ENCODE results near the gene MYRF. TPM values are rescaled to one million over a fixed set of nuclear protein-coding genes. Genes with fewer than 3 reads are reported as not detected.

Gene MYRF
- total RNA-seq, 2 donors from 2014 or later, result 7.0 to 13.1 TPM

DNA sequence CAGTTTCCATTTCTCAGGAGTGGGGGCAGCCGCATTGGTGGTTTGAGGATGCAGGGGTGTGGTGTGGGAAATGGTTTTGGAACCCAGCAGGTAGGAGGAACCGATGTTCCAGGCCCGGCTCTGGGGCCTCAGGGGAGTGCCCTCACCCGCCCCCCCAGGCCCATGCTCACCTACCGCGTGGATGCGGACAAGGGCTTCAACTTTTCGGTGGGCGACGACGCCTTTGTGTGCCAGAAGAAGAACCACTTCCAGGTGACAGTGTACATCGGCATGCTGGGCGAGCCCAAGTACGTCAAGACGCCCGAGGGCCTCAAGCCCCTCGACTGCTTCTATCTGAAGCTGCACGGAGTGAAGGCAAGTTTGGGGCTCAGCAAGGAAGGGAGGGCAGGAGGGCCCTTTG is 21.4 kb downstream of the MYRF start:
- Histone ChIP-seq H3K4me1 (peaks cover 0 to 10% of the 10 kb centered on the region in 2 donors), H3K36me3 (no peaks in the 10 kb centered on the region), H3K27ac (no peak overlapping the region), H3K4me3 (no peak overlapping the region), H3K27me3 (no peaks in the 10 kb centered on the region), H3K9me3 (no peaks in the 10 kb centered on the region)
- TF ChIP-seq, protein P1, sequence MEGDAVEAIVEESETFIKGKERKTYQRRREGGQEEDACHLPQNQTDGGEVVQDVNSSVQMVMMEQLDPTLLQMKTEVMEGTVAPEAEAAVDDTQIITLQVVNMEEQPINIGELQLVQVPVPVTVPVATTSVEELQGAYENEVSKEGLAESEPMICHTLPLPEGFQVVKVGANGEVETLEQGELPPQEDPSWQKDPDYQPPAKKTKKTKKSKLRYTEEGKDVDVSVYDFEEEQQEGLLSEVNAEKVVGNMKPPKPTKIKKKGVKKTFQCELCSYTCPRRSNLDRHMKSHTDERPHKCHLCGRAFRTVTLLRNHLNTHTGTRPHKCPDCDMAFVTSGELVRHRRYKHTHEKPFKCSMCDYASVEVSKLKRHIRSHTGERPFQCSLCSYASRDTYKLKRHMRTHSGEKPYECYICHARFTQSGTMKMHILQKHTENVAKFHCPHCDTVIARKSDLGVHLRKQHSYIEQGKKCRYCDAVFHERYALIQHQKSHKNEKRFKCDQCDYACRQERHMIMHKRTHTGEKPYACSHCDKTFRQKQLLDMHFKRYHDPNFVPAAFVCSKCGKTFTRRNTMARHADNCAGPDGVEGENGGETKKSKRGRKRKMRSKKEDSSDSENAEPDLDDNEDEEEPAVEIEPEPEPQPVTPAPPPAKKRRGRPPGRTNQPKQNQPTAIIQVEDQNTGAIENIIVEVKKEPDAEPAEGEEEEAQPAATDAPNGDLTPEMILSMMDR (IDR thresholded peaks at IDR 0.05), result no peak
- no peak for DNase-seq (ENCODE audit: low spot score)

DNA sequence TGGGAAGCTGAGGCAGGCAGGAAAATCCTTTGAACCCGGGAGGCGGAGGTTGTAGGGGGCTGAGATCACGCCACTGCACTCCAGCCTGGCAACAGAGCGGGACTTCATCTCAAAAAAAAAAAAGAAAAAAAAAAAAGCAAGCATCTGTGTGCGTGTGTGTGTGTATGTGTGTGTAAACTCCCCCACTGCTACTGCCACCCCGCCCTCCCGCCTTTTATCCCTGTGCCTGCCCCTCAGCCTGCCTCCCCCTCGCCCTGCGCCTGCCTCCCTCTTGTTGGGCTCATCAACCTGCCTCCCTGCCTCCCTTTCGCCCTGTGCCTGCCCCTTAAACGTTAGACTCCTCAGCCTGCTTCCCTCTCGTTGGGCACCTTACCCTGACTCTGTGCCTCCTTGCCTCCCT is 22.0 kb downstream of the MYRF start:
- no peak overlapping the region for H3K4me3 ChIP-seq
- no peaks in the 10 kb centered on the region for H3K9me3 ChIP-seq
- DNase-seq (ENCODE audit: low spot score), result no peak
- H3K27ac ChIP-seq, result no peak overlapping the region
- TF ChIP-seq, protein P1 (IDR thresholded peaks at IDR 0.05), result no peak
- no peaks in the 10 kb centered on the region for H3K36me3 ChIP-seq
- no peaks in the 10 kb centered on the region for H3K27me3 ChIP-seq
- peaks cover 0 to 10% of the 10 kb centered on the region in 2 donors for H3K4me1 ChIP-seq

DNA sequence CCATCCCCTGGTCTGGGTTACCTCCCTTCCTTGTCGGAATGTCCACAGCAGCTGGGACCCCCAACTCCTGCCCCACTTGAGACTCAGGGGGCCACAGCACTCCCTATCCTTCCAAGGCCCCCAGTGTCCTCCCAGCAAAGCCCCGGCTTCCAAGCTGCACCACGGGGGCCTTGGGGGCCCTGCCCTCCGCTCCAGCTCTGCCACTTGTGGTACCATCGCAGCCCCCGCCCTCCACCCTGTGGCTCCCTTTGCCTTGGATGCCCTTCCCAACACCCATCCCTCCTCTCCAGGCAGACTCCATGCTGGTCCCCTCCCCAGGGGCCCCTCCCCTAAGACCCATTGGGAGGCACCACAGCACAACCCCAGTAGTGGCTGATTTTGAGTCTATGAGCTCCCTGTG is 22.7 kb downstream of the MYRF start:
- Histone ChIP-seq H3K27ac (no peak overlapping the region), H3K27me3 (no peaks in the 10 kb centered on the region), H3K9me3 (no peaks in the 10 kb centered on the region), H3K4me3 (no peak overlapping the region), H3K4me1 (peaks cover 0 to 10% of the 10 kb centered on the region in 2 donors), H3K36me3 (no peaks in the 10 kb centered on the region)
- TF ChIP-seq, protein P1 (IDR thresholded peaks at IDR 0.05), result no peak
- no peak for DNase-seq (ENCODE audit: low spot score)

DNA sequence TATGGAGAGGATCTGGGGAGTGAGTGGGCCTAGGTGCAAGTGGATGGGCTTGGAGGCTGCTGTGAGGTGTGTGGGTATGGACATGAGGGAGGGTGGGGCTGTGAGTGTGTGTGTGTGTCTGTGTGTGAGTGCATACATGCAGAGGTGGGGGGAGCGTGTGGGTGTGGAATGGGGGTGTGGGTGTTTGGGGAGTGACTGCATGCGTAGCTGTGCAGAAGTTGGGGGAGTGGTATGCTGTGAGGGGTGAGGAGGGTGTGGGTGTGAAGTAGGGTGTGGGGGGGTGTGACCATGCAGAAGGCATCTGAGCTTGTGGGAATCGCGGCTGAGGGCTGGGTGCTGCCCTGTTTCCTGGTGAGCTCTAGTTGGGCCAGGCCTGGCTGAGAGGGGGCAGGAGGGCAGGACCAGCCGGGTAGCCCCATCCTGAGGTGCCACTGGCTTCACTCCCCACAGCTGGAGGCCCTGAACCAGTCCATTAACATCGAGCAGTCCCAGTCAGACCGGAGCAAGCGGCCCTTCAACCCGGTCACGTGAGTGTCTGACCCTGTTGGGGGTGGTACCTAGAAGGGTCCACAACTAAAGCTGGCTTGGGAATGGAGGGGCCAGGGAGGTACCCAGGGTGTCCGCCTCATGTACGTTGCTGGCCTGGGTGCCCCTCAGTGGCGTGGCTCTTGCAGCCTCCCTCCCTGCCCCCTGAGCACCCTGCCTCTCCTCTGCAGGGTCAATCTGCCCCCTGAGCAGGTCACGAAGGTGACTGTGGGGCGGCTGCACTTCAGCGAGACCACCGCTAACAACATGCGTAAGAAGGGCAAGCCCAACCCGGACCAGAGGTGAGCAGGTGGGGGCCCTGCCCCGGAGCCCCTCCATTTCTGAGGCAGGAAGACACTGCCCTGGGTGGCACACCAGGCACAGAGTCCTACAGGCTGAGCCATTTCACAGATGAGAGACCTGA is 23.4 kb downstream of the MYRF start:
- Histone ChIP-seq H3K27ac (no peak overlapping the region), H3K27me3 (no peaks in the 10 kb centered on the region), H3K4me1 (peaks cover 0 to 10% of the 10 kb centered on the region in 2 donors), H3K9me3 (no peaks in the 10 kb centered on the region), H3K4me3 (no peak overlapping the region), H3K36me3 (no peaks in the 10 kb centered on the region)
- no peak for DNase-seq (ENCODE audit: low spot score)
- TF ChIP-seq, protein P1 (IDR thresholded peaks at IDR 0.05), result no peak

DNA sequence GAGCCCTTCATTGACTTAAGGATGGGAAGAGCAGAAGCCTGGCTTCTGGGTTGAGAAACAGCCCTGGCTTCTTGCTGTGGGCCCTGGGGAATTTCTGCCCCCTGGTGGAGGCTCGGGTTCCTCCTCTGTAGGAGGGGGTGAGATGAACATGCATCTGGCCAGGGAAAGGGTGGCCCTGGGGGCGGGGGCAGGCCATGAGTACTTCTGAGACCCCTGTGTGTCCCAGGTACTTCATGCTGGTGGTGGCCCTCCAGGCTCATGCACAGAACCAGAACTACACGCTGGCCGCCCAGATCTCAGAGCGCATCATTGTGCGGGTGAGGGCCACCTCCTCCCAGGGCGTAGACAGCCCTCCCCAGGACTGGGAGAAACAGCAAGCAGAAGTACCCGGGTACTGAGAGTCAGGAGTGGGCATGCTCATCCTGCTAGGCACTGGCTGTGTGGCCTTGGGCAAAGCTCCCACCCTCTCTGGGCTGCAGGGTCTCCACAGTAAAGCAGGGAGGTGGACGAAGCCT is 24.2 kb downstream of the MYRF start:
- Histone ChIP-seq H3K27ac (no peak overlapping the region), H3K27me3 (no peaks in the 10 kb centered on the region), H3K36me3 (no peaks in the 10 kb centered on the region), H3K4me1 (peaks cover 0 to 10% of the 10 kb centered on the region in 2 donors), H3K4me3 (no peak overlapping the region), H3K9me3 (no peaks in the 10 kb centered on the region)
- TF ChIP-seq, protein P1 (IDR thresholded peaks at IDR 0.05), result peak; percentile 26 to 59
- DNase-seq (ENCODE audit: low spot score), result no peak
